H1 (cell line): ENCODE results near the gene PRKRIP1. TPM values are rescaled to one million over a fixed set of nuclear protein-coding genes. Genes with fewer than 3 reads are reported as not detected.

Experiments used
- CTCF ChIA-PET: fragments of 300-600 bp; sonication (Branson Sonifier 250); formaldehyde crosslinking; loops from one replicate; lab custom pipeline; 2021; ENCODE audit not compliant: partially characterized antibody; lab: Charles Lee
- POLR2A ChIA-PET: fragments of 300-600 bp; sonication (Branson Sonifier 250); formaldehyde crosslinking; loops from one replicate; lab custom pipeline; 2021; ENCODE audit warnings: inconsistent platforms; ENCODE audit not compliant: partially characterized antibody; lab: Charles Lee
- DNase-seq, 2 experiments: peaks; one replicate each; pipeline versions ENCODE4 v3.0.0 to v3.0.0-alpha.2; 2010 to 2022; ENCODE audit warnings: low spot score in 2 of 2, low read depth in 1 of 2, mixed read lengths in 1 of 2
- FAIRE-seq: peaks from 2 replicates; lab custom pipeline; 2011; peaks lifted over from hg19 to GRCh38; lab: Jason Lieb, UNC
- H2AFZ ChIP-seq: 2 replicates; pipeline ENCODE4 v1.8.1; 2012; ENCODE audit warnings: low read length, inconsistent platforms
- H2AK5ac ChIP-seq: 2 replicates; pipeline ENCODE4 v1.6.1; 2013; ENCODE audit warnings: low read depth, low read length
- H2BK120ac ChIP-seq: replicated peaks from 2 replicates; pipeline ENCODE3; 2013; ENCODE audit warnings: low read depth, low read length, inconsistent platforms
- H2BK12ac ChIP-seq: 2 replicates; pipeline ENCODE4 v1.6.1; 2013; ENCODE audit warnings: low read depth, low read length
- H2BK15ac ChIP-seq: 2 replicates; pipeline ENCODE4 v1.6.1; 2013; ENCODE audit warnings: low read length
- H2BK20ac ChIP-seq: 2 replicates; pipeline ENCODE4 v1.6.1; 2013; ENCODE audit warnings: low read length
- H2BK5ac ChIP-seq: 2 replicates; pipeline ENCODE4 v1.6.1; 2013; ENCODE audit warnings: low read depth, low read length
- H3K14ac ChIP-seq: 2 replicates; pipeline ENCODE4 v1.6.1; 2013; ENCODE audit warnings: inconsistent platforms; ENCODE audit not compliant: insufficient read length
- H3K18ac ChIP-seq: 2 replicates; pipeline ENCODE4 v1.6.1; 2013; ENCODE audit warnings: low read length; ENCODE audit errors: extremely low read depth
- H3K23ac ChIP-seq: 2 replicates; pipeline ENCODE4 v1.6.1; 2013; ENCODE audit warnings: inconsistent platforms; ENCODE audit not compliant: insufficient read length
- H3K23me2 ChIP-seq: 2 replicates; pipeline ENCODE4 v1.6.1; 2013; ENCODE audit warnings: low read depth, low read length
- H3K27ac ChIP-seq: 2 replicates; pipeline ENCODE4 v1.6.1; 2011; ENCODE audit warnings: low read depth, low read length, inconsistent platforms
- H3K27me3 ChIP-seq, 4 experiments: replicated peaks in 1 of 4; 1 replicate in 1 of 4; 2 replicates in 3 of 4; pipeline versions ENCODE4 v1.6.1 to v1.8.1; 2011 to 2013; ENCODE audit warnings: low read length in 3 of 4, mild to moderate bottlenecking in 3 of 4, inconsistent platforms in 2 of 4, mixed read lengths in 2 of 4, moderate library complexity in 1 of 4; ENCODE audit not compliant: control insufficient read depth in 3 of 4, insufficient read depth in 3 of 4; ENCODE audit errors: extremely low read depth in 1 of 4
- H3K36me3 ChIP-seq, 4 experiments: 2 replicates each; pipeline versions ENCODE4 v1.6.1 to v1.8.1; 2011 to 2013; ENCODE audit warnings: mild to moderate bottlenecking in 4 of 4, low read length in 3 of 4, moderate library complexity in 2 of 4, control low read depth in 1 of 4, inconsistent platforms in 1 of 4; ENCODE audit not compliant: insufficient read depth in 4 of 4, control insufficient read depth in 2 of 4
- H3K4ac ChIP-seq: replicated peaks from 2 replicates; pipeline ENCODE3; 2013; ENCODE audit warnings: low read length, low read depth, mixed read lengths, inconsistent platforms; ENCODE audit not compliant: insufficient read length
- H3K4me1 ChIP-seq, 4 experiments: replicated peaks in 1 of 4; 1 replicate in 1 of 4; 2 replicates in 3 of 4; pipeline versions ENCODE4 v1.6.1 to v1.8.1; 2011 to 2013; ENCODE audit warnings: low read length in 3 of 4, inconsistent platforms in 2 of 4, mixed read lengths in 1 of 4; ENCODE audit not compliant: insufficient read depth in 4 of 4, control insufficient read depth in 3 of 4
- H3K4me2 ChIP-seq, 2 experiments: 2 replicates each; pipeline versions ENCODE4 v1.6.1 to v1.8.1; 2011 to 2013; ENCODE audit warnings: low read depth in 2 of 2, low read length in 2 of 2, control low read depth in 1 of 2, inconsistent platforms in 1 of 2, mild to moderate bottlenecking in 1 of 2; ENCODE audit not compliant: insufficient read depth in 1 of 2
- H3K4me3 ChIP-seq, 4 experiments: fragments of 200-600, 300-600 bp in 1 of 4; sonication (generic), shearing (Covaris generic), sonication (Bioruptor Twin) in 1 of 4; 2 replicates each; pipeline versions ENCODE4 v1.5.1 to v1.8.1; 2011 to 2016; ENCODE audit warnings: low read length in 4 of 4, low read depth in 3 of 4, control low read depth in 2 of 4, inconsistent platforms in 2 of 4, mild to moderate bottlenecking in 2 of 4, mixed read lengths in 1 of 4, moderate library complexity in 1 of 4; ENCODE audit not compliant: insufficient read depth in 2 of 4; ENCODE audit errors: extremely low read depth in 1 of 4
- H3K56ac ChIP-seq: replicated peaks from 2 replicates; pipeline ENCODE3; 2013; ENCODE audit warnings: low read depth, mild to moderate bottlenecking, mixed read lengths, low read length, inconsistent platforms; ENCODE audit not compliant: insufficient read length
- H3K79me1 ChIP-seq: 2 replicates; pipeline ENCODE4 v1.6.1; 2013; ENCODE audit warnings: low read depth, low read length, control low read depth
- H3K79me2 ChIP-seq, 2 experiments: 2 replicates each; pipeline versions ENCODE4 v1.6.1 to v1.8.1; 2012 to 2013; ENCODE audit warnings: low read length in 2 of 2, mild to moderate bottlenecking in 2 of 2, inconsistent platforms in 1 of 2; ENCODE audit not compliant: insufficient read depth in 2 of 2, control insufficient read depth in 1 of 2
- H3K9ac ChIP-seq, 4 experiments: replicated peaks in 1 of 4; 1 replicate in 1 of 4; 2 replicates in 3 of 4; pipeline versions ENCODE4 v1.6.1 to v1.8.1; 2011 to 2013; ENCODE audit warnings: low read depth in 3 of 4, low read length in 3 of 4, control low read depth in 2 of 4, mild to moderate bottlenecking in 2 of 4, moderate library complexity in 2 of 4, inconsistent platforms in 1 of 4; ENCODE audit errors: extremely low read depth in 1 of 4
- H3K9me3 ChIP-seq, 2 experiments: 2 replicates each; pipeline versions ENCODE4 v1.6.1 to v1.8.1; 2012 to 2013; ENCODE audit warnings: mild to moderate bottlenecking in 2 of 2, moderate library complexity in 2 of 2, control low read depth in 1 of 2, inconsistent platforms in 1 of 2, low read depth in 1 of 2, low read length in 1 of 2, mixed read lengths in 1 of 2; ENCODE audit not compliant: insufficient read depth in 2 of 2
- H4K20me1 ChIP-seq, 2 experiments: replicated peaks in 1 of 2; 2 replicates each; pipeline versions ENCODE3 to v1.8.1; 2011 to 2013; ENCODE audit warnings: inconsistent platforms in 2 of 2, low read length in 2 of 2, mild to moderate bottlenecking in 1 of 2; ENCODE audit not compliant: insufficient read depth in 2 of 2, control insufficient read depth in 1 of 2
- H4K5ac ChIP-seq: 2 replicates; pipeline ENCODE4 v1.6.1; 2013; ENCODE audit warnings: low read length, low read depth, mixed read lengths, inconsistent platforms; ENCODE audit not compliant: insufficient read length
- H4K8ac ChIP-seq: 2 replicates; pipeline ENCODE4 v1.8.0; 2013; ENCODE audit warnings: mild to moderate bottlenecking, moderate library complexity, low read length, inconsistent platforms; ENCODE audit not compliant: insufficient read depth; ENCODE audit errors: extremely low read depth
- H4K91ac ChIP-seq: replicated peaks from 2 replicates; pipeline ENCODE3; 2013; ENCODE audit warnings: low read length, mixed read lengths, inconsistent platforms; ENCODE audit not compliant: insufficient read length
- ASH2L ChIP-seq: fragments of 200-600, 300-600 bp; sonication (generic); IDR thresholded peaks from one replicate; pipeline ENCODE4 v1.7.1; 2017; ENCODE audit warnings: low read length
- ATF2 ChIP-seq: IDR thresholded peaks from 2 replicates; pipeline ENCODE4 v1.6.1; 2012; ENCODE audit warnings: low read length, inconsistent platforms
- CBX8 ChIP-seq: fragments of 300-800, 300-1000 bp; sonication (generic); IDR thresholded peaks from 2 replicates; pipeline ENCODE4 v1.7.1; 2016; ENCODE audit warnings: low read depth, low read length, borderline replicate concordance
- EGR1 ChIP-seq: IDR thresholded peaks from 2 replicates; pipeline ENCODE4 v1.6.1; 2011; ENCODE audit warnings: low read depth, low read length, borderline replicate concordance
- KDM1A ChIP-seq: fragments of 200-600, 300-600 bp; sonication (generic); IDR thresholded peaks from 2 replicates; pipeline ENCODE4 v1.7.1; 2016; ENCODE audit warnings: mild to moderate bottlenecking, low read length, borderline replicate concordance
- POLR2A ChIP-seq, 2 experiments: IDR thresholded peaks; 1 replicate in 1 of 2; 2 replicates in 1 of 2; pipeline ENCODE4 v1.6.1; 2011; ENCODE audit warnings: low read depth in 2 of 2, low read length in 2 of 2, mild to moderate bottlenecking in 2 of 2; ENCODE audit errors: control extremely low read depth in 1 of 2
- SAP30 ChIP-seq: fragments of 300-600 bp; sonication (generic); IDR thresholded peaks from 2 replicates; pipeline ENCODE4 v1.7.1; 2012; ENCODE audit warnings: low read length, moderate library complexity, mild to moderate bottlenecking, inconsistent platforms; ENCODE audit not compliant: insufficient read depth, insufficient replicate concordance
- WGBS, 2 experiments: shearing (Covaris generic) in 1 of 2; methylation state at CpG; one replicate each; pipeline versions ENCODE4 v1.1.6 to v1.1.7; 2013 to 2015; ENCODE audit warnings: low lambda C conversion rate in 2 of 2, mixed read lengths in 2 of 2, inconsistent platforms in 1 of 2, low coverage in 1 of 2, missing lambda C conversion rate in 1 of 2; ENCODE audit not compliant: insufficient replicate concordance in 2 of 2, insufficient coverage in 1 of 2, insufficient read length in 1 of 2; ENCODE audit errors: extremely low coverage in 1 of 2, missing lambda C conversion rate in 1 of 2; 5-methylcytosine and 5-hydroxymethylcytosine counted together
- polyA plus RNA-seq, 7 experiments: library from polyadenylated mRNA; depleted of rRNA in 3 of 7; stranded (reverse) in 5 of 7; unstranded in 2 of 7; fragments of >200 nt in 5 of 7; fragments of 200-250 nt in 2 of 7; gene quantifications; 1 replicate in 5 of 7; 2 replicates in 1 of 7; 4 replicates in 1 of 7; pipeline versions ENCODE4 v1.2.1 to v1.2.3, GENCODE V29; 2011 to 2013; ENCODE audit warnings: missing spikeins in 2 of 7, mixed read lengths in 2 of 7
- total RNA-seq: library from RNA; stranded (reverse); fragmentation: NEBNext Ultra II Directional; extraction: Animal tissue kit (Norgen Biotek cat#: 25700); gene quantifications from 2 replicates; pipeline ENCODE4 v1.2.1, GENCODE V29; 2021

The PRKRIP1 gene
- total and polyA plus RNA-seq, 2 of the 8 experiments (the other 6 are each of a cell fraction or from before 2014, with no cell fraction given), result 11.1 to 22.0 TPM

- H2BK120ac ChIP-seq, result no peak overlapping the region
- H4K91ac ChIP-seq, result no peak overlapping the region
- no peaks in the 10 kb centered on the region for H3K27me3 ChIP-seq
- no peak for TF ChIP-seq EGR1
- no peak for TF ChIP-seq ATF2
- TF ChIP-seq POLR2A (IDR thresholded peaks at IDR 0.05; ENCODE audit: control extremely low read depth in 1 of 2, low read depth in 2 of 2, low read length in 2 of 2), result no peak
- no peak for TF ChIP-seq SAP30
- no peak for TF ChIP-seq KDM1A
- no peak for TF ChIP-seq ASH2L
- no peak for TF ChIP-seq CBX8
- peak overlapping the region; percentile 60; the same call in 1 of the 2 replicates for H2BK5ac ChIP-seq
- CTCF ChIA-PET, result interaction anchor here (0.8 to 1.2 kb wide), 3 partner anchors 13 to 26 kb away, joined by 3 to 5 read pairs (median 4); no protein-coding TSS in a partner anchor
- no peaks in the 10 kb centered on the region for H3K23me2 ChIP-seq
- H2BK12ac ChIP-seq, result no peak overlapping the region
- H3K36me3 ChIP-seq, result peaks cover 1 to 13% (median 7%) of the 10 kb centered on the region in 4 experiments; a peak in 6 of 8 replicates
- WGBS, 2 experiments, result 86% methylated on average over 23 of the region's 25 CpGs; no CpG with 5 or more reads in 1 of the 2 experiments
- no peak overlapping the region for H2BK20ac ChIP-seq
- no peak for FAIRE-seq
- no peaks in the 10 kb centered on the region for H3K79me2 ChIP-seq
- H3K4me3 ChIP-seq, result no peak overlapping the region
- H2AK5ac ChIP-seq, result no peak overlapping the region
- H3K4me1 ChIP-seq, result peaks cover 0 to 14% (median 1%) of the 10 kb centered on the region in 4 experiments; a peak in 2 of 7 replicates
- DNase-seq, result no peak
- no peak overlapping the region for H4K5ac ChIP-seq
- peaks cover 3 to 4% of the 10 kb centered on the region in 2 experiments for H4K20me1 ChIP-seq
- no peak overlapping the region for H3K27ac ChIP-seq
- no peak overlapping the region for H3K14ac ChIP-seq
- H3K23ac ChIP-seq, result no peak overlapping the region
- H3K9me3 ChIP-seq, result no peaks in the 10 kb centered on the region
- no peak overlapping the region for H2AFZ ChIP-seq
- H3K4me2 ChIP-seq, result no peak overlapping the region; a peak in 1 of 4 replicates
- no peaks in the 10 kb centered on the region; the same call in 1 of the 2 replicates for H3K79me1 ChIP-seq
- no peak overlapping the region for H3K9ac ChIP-seq
- H4K8ac ChIP-seq, result no peak overlapping the region; the same call in 1 of the 2 replicates
- H3K56ac ChIP-seq, result no peak overlapping the region
- H2BK15ac ChIP-seq, result no peak overlapping the region
- no peak overlapping the region for H3K18ac ChIP-seq
- POLR2A ChIA-PET, result interaction anchor here (1.1 to 9.5 kb wide), 5 partner anchors 8 to 45 kb away, joined by 3 to 49 read pairs (median 6); partner anchors contain the start of gene ORAI2
- H3K4ac ChIP-seq, result no peak overlapping the region
These were observed 29.6 kb downstream of the PRKRIP1 start for GRCh38 chr7:102425639-102426267.
